Activated CD8-positive, alpha-beta memory T cell treated with anti-CD3 and anti-CD28 coated beads for 24 hours (primary cell): Measurements from ENCODE around the gene SLC12A7.
"Not testable (repeated sequence)": the region's sequence is repeated elsewhere in the genome, so short reads cannot be mapped to it uniquely, and the experiment has no call there.

ENCODE experiments used
- DNase-seq: peaks from one replicate; pipeline ENCODE4 v3.0.0-alpha.2; 2020

The SLC12A7 gene

DNA sequence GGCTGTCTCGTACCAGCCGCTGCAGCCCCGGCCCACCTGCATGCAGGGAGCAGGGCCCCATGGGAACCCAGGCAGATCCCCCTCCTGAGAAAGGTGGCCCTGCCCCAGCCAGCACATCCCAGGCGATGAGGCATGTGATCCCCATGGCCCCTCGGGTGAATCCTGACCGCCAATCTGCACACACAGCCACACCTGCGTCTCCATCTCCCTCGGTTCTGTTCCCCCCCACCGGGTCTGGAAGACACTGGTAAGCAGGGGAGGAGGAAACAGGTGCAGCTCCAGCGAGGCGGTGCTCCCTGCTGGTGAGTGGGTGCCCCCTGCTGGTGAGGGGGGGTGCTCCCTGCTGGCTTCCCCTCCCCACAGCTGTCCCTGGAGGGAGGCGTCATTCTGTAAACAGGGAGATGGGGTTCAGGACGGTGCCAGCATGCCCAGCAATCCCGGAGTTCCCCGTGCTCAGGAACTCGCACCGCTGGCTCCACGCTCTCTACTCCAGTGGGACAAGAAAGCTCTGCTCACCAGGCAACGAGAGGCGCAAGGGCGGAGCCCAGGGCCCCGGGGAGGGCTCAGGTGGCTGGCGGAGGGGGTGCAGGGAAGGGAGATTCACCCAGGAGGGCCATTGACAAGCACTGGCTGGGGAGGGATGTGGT is 28.4 kb upstream of the SLC12A7 start:
- DNase-seq, result peak; percentile 93

DNA sequence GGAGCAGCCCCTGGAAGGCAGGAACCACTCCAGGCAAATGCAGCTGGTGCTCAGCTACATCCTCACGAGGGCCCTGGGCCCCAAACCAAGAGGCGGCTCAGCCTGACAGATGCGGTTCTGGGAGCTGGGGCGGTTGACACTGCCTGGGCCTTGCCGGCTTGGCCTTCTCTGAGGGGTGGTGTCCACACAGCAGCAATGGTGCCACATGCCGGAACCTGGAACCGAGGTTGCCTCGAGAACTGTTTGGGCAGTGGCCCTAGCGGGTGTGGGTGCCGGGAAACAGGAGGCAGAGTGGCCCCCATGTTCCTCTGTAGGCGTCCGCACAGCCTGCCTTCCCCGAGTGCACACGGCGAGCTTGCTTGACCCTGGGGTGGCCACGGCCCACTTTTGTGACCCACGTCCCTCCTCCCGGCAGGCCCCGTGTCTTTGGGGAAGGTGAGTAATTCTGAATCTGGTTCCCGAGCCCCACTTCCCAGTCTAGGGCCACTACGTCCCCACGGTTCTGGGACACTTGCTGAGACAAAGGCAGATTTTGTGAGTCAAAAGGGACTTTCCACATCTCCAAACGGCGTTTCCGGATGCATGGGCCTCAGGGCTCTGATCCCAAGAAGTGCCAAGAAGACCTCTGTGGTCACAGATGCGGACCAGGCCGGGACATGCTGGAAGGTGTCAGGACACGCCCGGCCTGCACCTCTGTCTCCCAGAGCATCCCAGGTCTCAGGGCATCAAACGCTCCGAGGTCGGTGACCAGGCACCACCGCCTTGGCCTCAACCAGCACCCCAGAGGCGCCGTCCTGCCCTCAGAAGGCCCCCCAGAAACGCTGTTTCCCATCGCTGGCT is 27.7 kb upstream of the SLC12A7 start:
- DNase-seq, result no peak

DNA sequence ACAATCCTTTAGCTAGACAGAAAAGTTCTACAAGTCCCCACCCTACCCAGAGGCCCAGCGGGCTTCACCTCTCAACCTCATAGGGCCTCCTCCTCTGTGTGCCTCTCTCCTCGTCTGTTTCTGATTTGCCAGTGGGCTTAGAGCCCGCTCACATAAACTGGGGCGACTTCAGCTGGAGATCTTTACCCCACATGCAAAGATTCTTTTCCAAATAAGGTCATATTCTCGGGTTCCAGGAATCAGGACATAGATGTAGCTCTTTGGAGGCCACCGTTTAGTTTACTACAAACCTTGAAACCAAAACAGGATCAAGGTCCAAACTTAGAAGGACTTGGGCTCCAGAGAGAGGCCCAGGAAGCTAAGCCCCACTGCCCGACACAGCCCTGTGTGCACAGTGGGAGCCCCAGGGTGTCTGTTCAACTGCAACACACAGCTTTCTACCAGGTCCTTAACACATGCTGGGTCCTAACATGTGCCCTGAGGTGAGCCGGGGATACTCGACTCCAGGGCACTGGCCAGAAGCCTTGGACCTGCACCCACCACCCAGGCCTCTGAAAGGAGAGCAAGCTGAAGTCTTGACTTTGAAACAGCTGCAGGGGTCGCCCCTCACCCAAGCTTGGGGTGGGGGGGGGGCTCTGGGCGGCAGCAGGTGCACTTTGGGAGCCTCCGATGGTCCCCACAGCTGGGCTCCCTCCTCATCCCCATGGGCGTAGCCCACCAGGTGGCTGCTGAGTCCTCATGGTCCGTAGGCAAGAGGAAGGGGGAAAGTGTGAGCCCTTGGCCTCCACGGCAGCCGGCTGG is 26.8 kb upstream of the SLC12A7 start:
- DNase-seq, result no peak

DNA sequence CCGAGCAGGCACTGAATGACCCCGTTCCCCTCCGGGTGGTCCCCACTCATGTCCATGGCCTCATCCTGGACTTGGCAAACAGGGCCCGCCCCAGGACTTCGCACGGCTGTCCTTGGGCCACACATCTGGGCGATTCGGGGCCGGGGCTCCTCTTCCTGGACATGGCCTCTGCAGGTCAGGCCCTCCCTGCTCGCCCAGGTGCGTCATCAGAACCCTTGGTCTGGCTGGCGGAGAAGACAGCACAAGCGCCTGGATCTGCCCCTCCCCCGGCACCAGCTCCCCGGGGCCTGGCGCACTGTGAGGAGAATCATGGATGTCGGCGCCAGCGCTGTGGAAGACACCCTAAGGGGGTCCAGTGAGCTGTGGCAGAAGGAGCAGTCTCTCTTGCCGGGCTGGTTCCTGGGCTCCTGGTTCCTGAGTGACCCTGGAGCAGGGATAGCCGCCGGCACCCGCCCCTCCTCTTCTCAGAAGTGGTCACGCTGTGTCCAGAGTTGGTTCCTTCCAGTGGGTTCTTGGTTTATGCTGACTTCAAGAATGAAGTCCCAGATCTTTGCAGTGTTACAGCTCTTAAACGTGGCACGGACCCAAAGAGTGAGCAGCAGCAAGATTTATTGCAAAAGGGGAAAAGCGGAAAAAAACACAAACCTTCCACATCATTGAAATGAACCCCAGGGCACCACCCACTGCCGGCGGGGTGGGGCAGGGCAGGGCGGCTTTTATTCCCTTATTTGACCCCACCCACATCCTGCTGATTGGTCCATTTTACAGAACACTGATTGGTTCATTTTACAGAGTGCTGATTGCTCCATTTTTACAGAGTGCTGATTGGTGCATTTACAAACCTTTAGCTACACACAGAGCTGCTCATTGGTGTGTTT is 25.9 kb upstream of the SLC12A7 start:
- no peak for DNase-seq

DNA sequence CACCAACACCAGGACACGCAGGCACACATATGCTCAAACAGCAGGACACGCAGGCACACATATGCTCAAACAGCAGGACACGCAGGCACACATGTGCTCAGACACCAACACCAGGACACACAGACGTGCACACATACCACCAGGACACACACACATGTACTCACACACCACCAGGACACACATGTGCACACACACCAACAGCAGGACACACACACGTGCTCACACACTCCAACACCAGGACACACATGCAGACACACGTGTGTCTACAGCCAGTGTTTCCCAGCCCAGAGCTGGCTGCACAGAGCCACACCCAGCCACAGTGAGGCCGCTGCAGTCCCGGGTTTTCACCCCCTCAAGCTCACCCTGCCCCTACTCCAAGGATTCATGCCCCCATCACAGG is 25.0 kb upstream of the SLC12A7 start:
- no peak for DNase-seq

DNA sequence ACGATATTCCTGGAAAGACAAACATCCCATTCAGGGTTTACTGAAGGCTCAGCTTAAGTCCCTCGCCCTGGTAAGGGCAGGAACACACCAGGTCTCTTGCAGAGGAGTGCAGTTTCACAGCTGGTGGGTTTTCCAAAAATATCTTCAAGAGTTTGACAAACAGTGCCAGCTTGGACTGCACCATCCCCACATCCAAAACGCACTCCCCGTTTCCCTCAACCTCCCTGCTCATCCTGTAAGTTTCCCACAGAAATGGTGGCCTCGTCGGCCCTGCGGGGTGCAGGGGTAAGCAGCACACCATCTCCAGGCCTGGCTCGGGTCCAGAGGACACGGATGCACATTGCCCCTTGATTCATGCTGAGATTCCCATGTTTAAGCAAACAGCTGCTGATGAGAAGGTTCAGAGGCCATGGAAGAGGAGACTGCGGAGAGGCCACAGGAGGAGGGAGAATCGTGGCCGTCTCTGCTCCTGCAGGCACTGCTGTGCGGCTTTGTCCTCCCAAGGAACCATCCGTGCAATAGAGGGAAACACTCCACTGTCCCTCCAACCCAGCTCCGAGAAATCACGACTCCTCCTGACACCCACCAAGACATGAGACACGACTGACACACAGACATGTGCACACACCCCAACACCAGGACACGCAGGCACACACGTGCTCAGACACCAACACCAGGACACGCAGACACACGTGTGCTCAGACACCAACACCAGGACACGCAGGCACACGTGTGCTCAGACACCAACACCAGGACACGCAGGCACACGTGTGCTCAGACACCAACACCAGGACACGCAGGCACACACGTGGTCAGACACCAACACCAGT is 24.0 kb upstream of the SLC12A7 start:
- no peak for DNase-seq

DNA sequence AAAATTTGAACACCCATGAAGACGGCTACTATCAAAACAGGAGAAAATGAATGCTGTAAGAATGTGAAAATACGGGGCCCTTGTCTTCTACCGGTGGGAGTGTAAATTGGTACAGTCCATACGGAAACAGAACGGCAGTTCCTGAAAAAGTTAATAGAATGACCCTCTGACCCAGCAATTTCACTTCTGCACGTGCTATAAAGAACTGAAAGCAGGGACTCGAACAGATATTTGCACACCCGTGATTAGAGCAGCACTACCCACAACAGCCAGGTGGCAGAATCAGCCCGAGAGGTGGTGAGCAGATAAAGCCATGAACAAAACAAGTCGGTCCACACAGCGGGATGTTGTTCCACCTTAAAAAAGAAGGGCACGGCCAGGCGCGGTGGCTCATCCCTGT is 22.6 kb upstream of the SLC12A7 start:
- no peak for DNase-seq

DNA sequence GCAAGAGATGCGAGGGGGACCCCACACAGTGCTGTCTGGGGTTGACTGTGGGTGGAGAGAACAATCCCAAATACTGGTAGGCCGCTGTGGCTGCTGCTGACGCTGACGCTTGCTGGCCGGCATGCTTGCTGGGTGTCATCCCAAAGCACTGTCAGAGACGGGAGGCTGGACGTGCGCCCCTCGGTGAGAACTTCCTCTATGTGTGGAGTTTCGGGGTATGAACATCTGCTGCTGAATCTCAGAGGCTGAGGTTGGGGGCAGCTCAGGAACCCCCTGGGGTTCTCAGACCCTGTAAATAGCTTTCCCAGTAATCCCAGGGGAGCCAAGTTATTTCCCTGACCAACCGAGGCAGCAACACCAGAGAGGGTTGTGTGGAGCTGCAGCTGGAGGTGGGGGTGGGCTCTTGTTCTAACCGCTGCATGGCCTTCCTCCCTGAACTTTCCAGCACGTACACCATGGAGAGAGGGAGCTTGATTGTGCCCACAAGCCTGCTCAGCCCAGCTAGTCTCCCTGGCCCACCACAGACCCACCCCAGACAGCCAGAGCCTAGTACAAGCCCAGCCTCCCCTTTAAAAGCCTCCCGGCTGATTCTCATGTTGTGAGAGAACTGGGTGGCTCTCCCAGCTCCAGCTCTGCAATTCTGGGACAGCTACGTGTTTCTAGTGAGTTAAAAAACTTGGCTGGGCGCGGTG is 21.8 kb upstream of the SLC12A7 start:
- no peak for DNase-seq

DNA sequence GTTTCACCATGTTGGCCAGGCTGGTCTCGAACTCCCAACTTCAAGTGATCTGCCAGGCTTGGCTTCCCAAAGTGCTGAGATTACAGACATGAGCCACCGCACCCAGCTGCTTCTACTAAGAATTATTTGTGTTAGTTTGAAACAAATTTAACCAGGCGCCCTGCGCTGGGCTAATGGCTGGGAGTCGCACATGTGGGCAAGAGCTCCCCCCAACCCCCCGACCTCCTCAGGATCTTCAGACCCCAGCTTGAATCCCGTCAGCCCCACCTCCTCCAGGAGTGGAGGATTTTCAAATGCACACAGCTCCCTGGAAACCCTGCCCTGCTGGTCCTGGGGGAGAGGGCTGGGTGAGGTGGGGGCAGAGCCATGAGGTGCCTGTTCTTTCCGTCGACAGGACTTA is 21.2 kb upstream of the SLC12A7 start:
- no peak for DNase-seq

DNA sequence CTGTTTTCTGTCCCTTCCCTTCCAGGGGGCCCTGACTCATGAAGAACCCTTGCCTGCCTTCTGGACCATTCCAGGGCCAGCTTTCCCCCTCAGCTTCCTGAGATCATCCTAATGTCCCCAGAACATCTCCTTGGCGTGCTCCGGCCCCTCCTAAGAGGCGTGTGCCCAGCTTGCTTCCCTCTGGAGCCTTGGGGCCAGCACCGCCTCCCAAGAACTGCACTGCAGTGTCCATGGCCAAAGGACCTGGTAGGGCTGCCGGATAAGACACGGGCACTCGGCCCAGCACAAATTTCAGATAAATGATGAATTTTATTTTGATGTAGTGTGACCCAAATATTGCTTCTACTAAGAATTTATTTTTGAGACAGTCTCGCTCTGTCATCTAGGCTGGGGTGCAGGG is 20.7 kb upstream of the SLC12A7 start:
- no peak for DNase-seq

DNA sequence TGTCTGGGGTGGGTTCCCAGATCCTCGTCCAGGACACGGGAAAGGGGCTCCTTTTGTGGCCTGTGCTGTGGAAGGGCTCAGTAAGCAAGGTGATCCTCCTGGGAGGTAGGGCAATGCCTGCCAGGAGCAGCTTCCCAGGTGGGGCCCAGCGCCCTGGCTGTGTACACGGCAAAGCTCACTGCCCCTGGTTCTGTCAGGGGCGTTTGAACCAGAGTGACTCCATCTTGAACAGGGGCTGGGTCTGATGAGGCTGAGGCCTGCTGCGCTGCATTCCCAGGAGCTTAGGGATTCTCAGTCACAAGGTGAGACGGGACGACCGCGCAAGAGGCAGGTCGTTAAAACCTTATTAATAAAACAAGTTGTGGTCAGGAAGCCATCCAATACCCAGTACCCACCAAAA is 19.9 kb upstream of the SLC12A7 start:
- no peak for DNase-seq

DNA sequence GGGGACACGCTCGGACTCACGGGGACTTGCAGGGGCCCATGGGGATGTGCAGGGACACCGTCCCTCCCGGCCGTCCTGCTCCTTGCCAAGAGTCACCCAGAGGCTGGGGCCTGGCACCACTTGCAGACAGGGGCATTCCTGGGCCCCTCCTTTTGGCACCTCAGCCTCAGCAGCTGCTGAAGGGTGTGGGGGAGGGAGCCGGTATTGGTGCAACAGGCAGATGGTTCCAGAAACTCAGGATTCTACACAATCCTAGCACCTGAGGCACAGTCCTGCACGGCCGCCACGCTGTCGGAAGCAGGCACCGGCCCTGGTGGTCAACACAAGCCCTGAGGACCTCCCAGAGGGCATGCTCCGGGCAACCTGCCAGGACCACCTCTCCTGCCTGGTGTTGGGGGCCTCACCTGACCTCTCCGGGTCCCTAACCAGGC is 19.3 kb upstream of the SLC12A7 start:
- DNase-seq, result no peak

DNA sequence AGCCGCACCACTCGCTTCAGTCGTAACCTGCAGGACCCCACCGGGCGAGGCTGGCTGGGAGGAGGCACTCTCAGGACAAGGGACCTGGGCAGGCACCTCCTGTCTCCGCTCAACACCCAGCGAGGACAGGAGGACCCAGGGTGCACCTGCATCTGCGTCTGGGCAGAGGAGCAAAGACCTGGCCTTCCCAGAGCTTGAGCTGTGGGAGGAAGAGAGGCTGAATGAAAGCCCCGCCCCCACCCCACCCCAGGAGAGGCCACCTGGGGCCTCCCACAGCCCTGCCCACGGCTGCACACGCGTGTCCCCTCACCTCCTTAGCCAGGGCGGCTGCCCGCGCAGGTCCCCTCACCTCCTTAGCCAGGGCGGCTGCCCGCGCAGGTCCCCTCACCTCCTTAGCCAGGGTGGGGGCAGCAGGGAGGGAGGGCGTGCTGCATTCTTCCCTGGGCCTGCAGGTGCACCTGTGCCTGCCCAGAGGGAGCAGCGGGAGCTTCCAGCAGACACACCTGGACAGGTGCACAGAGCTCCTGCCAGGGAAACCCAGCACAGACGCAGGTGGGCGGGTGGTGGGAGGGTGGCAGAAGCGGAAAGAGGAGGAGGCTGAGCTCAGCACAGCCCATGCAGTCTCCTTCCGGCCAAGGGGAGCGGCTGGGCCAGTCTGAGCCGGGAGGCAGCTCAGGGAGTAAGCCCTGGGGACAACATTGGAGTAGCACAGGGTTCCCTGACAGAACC is 18.5 kb upstream of the SLC12A7 start:
- DNase-seq, result no peak

DNA sequence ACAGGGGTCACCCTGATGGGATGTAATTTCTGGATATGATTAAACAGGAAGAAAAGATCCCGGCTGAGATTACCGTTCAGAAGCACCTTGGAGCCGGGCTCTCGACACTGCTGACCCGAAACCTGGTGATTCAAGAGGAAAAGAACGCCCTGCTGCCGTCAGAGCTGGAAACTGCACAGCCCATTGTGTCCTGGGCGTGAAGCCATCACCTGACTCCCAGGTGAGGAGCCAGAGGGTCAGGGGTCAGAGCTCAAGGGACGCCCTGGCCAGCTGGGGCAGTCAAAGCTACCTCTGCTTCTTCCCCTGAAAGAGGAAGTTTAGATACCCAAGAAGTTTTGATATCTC is 17.8 kb upstream of the SLC12A7 start:
- no peak for DNase-seq

DNA sequence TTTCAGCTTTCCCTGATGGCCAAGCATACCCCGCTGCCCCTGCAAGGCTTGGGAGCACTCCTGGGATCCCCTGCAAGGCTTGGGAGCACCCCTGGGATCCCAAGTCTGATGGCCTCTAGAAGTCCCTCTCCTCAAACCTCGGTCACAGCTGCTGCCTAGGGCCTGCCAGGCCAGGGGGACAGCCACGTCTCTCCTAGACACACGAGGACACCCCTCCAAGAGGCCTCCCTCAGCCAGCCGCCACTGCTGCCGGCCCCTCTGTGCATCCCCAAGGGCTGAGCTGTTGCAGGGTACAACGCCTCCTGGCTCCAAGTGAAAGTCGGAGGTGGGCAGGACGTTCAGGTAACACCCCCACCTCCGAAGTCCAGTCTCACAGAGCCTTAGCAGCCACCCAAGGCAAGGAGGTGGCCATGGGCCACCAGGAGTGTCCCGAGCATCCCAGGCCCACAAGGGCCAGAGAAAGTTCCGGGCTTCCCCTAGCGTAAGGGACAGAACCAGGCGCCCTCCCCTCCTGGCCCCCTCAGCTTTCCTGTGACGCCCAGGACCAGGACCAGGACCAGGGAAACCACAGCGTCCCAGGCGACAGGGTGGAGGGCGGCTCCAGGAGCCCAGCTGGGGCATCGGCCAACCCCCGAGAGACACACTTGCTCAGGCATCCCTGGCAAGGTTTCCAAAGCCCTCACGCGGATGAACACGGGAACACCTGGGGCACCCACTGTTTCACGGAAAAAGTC is 17.3 kb upstream of the SLC12A7 start:
- DNase-seq, result no peak

DNA sequence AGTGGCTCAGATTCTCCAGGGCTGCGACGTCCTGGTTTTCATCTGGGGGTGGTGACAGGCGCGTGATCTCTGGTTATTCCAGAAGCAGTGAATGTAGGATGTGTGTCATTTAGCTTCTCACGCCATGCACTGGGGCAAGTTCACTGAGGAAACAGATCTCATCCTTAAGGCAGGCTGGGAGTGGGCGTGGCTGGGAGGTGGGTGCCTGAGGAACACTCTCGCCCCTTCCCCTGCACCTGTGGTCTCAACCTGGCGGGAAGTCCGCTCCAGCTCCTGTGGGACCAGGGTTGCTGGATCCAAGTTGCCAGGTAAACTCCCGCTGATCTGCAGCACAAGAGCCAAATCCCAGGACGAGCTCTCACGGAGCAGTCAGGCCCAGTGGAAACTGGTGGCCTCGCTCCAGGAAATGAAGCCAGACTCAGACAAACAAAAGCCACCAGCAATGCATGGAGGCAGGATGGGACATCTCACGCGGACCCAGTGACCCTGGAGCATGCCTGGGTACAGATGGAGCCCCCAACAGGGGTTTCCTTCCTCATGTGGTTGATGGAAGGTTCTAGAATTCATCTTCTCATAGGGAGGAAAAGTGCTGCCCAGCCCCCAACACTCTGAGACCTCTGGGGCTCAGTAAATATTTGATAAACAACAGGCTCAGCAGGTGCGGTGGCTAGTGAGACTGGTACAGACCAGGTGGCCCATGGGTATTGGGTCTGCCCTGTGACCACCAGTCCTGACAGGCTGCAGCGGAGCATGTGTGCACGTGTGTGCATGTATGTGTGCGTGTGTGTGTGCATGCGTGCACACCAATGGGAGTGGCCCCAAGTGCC is 16.3 kb upstream of the SLC12A7 start:
- no peak for DNase-seq

DNA sequence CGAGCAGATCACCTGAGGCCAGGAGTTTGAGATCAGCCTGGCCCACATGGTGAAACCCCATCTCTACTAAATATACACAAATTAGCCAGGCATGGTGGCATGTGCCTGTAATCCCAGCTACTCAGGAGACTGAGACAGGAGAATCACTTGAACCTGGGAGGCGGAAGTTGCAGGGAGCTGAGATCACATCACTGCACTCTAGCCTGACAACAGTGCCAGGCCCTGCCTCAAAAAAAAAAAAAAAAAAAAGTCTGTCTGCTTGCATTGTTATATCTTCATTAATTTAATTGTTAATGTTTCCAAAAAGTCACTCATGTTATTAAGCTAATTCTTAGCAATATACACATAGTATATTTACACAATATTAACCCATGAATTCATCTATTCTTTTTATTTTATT is 13.8 kb upstream of the SLC12A7 start:
- not testable (repeated sequence) for DNase-seq

DNA sequence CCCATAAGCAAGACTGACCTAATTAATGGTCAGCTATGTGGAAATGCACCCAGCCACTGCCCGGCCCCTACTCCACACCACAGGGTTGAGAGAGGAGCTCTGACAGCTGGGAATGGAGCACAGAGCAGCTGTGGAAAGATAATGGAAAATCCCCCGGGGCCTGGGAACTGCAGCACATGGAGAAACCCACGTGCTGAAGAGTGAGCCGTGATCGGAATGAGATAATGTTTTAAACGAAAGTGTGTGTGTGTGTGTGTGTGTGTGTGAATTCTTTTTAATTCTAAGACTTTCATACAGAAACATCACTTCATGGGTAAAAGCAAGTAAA is 13.1 kb upstream of the SLC12A7 start:
- DNase-seq, result no peak
